ENCODE data around the gene PKP3.
"Not testable (repeated sequence)": the region's sequence is repeated elsewhere in the genome, so short reads cannot be mapped to it uniquely, and the experiment has no call there.

PKP3 gene

GRCh38 chr11:358129-358800 is 35.7 kb upstream of the PKP3 start:
- no peak overlapping the region for H3K4me3 ChIP-seq (ENCODE audit: control insufficient read depth, low read depth, low read length)
- no peak for DNase-seq (ENCODE audit: low read depth)
- TF ChIP-seq, protein P1, sequence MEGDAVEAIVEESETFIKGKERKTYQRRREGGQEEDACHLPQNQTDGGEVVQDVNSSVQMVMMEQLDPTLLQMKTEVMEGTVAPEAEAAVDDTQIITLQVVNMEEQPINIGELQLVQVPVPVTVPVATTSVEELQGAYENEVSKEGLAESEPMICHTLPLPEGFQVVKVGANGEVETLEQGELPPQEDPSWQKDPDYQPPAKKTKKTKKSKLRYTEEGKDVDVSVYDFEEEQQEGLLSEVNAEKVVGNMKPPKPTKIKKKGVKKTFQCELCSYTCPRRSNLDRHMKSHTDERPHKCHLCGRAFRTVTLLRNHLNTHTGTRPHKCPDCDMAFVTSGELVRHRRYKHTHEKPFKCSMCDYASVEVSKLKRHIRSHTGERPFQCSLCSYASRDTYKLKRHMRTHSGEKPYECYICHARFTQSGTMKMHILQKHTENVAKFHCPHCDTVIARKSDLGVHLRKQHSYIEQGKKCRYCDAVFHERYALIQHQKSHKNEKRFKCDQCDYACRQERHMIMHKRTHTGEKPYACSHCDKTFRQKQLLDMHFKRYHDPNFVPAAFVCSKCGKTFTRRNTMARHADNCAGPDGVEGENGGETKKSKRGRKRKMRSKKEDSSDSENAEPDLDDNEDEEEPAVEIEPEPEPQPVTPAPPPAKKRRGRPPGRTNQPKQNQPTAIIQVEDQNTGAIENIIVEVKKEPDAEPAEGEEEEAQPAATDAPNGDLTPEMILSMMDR (IDR thresholded peaks at IDR 0.05; ENCODE audit: control insufficient read depth, insufficient read depth, low read depth, low read length, missing control alignments): no peak

DNA sequence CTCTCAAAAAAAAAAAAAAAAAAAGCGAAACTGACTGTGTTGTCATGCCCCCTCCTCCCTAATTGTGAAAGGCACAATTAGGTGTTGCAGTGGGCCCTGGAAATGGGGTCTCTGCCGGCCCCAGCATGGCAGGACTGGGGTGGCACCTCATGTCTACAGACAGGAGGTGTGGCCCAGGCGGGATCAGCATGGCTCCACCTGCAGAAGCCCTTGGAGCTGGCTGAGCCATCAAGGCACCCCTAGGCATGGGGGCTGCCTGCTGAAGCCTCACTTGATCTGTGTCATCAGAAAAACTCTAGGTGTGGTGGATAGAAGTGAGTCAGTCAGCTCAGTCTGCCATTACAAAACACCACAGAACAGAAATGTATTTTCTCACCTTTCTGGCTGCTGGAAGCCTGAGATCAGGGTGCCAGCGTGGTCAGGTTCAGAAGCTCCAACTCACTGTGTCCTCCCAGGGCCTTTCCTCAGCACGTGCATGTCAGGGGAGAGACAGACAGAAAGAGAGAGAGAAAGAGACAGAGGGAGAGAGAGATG is 34.8 kb upstream of the PKP3 start:
- H3K4me3 ChIP-seq (ENCODE audit: control insufficient read depth, low read depth, low read length): no peak overlapping the region
- DNase-seq (ENCODE audit: low read depth): no peak
- TF ChIP-seq, protein P1 (IDR thresholded peaks at IDR 0.05; ENCODE audit: control insufficient read depth, insufficient read depth, low read depth, low read length, missing control alignments): no peak

- no peak overlapping the region for H3K4me3 ChIP-seq (ENCODE audit: control insufficient read depth, low read depth, low read length)
- TF ChIP-seq, protein P1 (IDR thresholded peaks at IDR 0.05; ENCODE audit: control insufficient read depth, insufficient read depth, low read depth, low read length, missing control alignments): no peak
- no peak for DNase-seq (ENCODE audit: low read depth)
Observed at GRCh38 chr11:360326-361280, 33.4 kb upstream of the PKP3 start.

- no peak overlapping the region for H3K4me3 ChIP-seq (ENCODE audit: control insufficient read depth, low read depth, low read length)
- DNase-seq (ENCODE audit: low read depth): no peak
- TF ChIP-seq, protein P1 (IDR thresholded peaks at IDR 0.05; ENCODE audit: control insufficient read depth, insufficient read depth, low read depth, low read length, missing control alignments): no peak
Observed at GRCh38 chr11:362642-363442, 31.2 kb upstream of the PKP3 start.

DNA sequence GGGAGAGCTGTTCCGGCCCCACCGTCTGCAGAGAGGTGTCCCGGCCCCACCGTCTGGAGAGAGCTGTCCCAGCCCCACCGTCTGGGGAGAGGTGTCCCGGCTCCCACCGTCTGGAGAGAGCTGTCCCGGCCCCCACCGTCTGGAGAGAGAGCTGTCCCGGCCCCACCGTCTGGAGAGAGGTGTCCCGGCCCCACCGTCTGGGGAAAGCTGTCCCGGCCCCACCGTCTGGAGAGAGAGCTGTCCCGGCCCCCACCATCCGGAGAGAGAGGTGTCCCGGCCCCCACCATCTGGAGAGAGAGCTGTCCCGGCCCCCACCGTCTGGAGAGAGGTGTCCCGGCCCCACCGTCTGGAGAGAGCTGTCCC is 30.6 kb upstream of the PKP3 start:
- DNase-seq (ENCODE audit: low read depth); H3K4me3 ChIP-seq (ENCODE audit: control insufficient read depth, low read depth, low read length): not testable (repeated sequence)

GRCh38 chr11:363948-364761 is 29.9 kb upstream of the PKP3 start:
- H3K4me3 ChIP-seq (ENCODE audit: control insufficient read depth, low read depth, low read length): no peak overlapping the region
- TF ChIP-seq, protein P1 (IDR thresholded peaks at IDR 0.05; ENCODE audit: control insufficient read depth, insufficient read depth, low read depth, low read length, missing control alignments): peak; percentile 40
- no peak for DNase-seq (ENCODE audit: low read depth)
